ENCODE measurements around the gene MAP1B.

- TF ChIP-seq CTCF (IDR thresholded peaks at IDR 0.05; ENCODE audit: borderline replicate concordance, extremely low read depth, low read length, poor library complexity, severe bottlenecking) (no peak), EZH2 (IDR thresholded peaks at IDR 0.05; ENCODE audit: borderline replicate concordance, low read depth, low read length, severe bottlenecking) (no peak)
Observed at GRCh38 chr5:72231991-72232703, 124.9 kb downstream of the MAP1B start.
